MM.1S (cell line): ENCODE measurements around the gene RNF212.

ENCODE experiments used
- DNase-seq: peaks from one replicate; pipeline ENCODE4 v3.0.0-alpha.2; 2015
- H2AFZ ChIP-seq: fragments of 300-600 bp; sonication (generic); 2 replicates; pipeline ENCODE4 v1.6.0; 2016; ENCODE audit warnings: antibody characterized with exemption, low read length
- H3F3A ChIP-seq: fragments of 300-600 bp; sonication (generic); 2 replicates; pipeline ENCODE4 v1.6.1; 2016; ENCODE audit warnings: mild to moderate bottlenecking, antibody characterized with exemption, low read length, moderate library complexity, mixed read lengths; ENCODE audit not compliant: insufficient read depth
- H3K27ac ChIP-seq: fragments of 300-600 bp; sonication (generic); 2 replicates; pipeline ENCODE4 v1.5.1; 2016; ENCODE audit warnings: mild to moderate bottlenecking, low read length
- H3K27me3 ChIP-seq: fragments of 300-600 bp; sonication (generic); replicated peaks from 2 replicates; pipeline ENCODE4 v1.6.0; 2016; ENCODE audit warnings: low read length; ENCODE audit not compliant: insufficient read depth
- H3K36me3 ChIP-seq: fragments of 300-600 bp; sonication (generic); replicated peaks from 2 replicates; pipeline ENCODE4 v1.6.1; 2016; ENCODE audit warnings: mild to moderate bottlenecking, low read length, mixed read lengths; ENCODE audit not compliant: insufficient read depth
- H3K4me1 ChIP-seq: fragments of 300-600 bp; sonication (generic); 2 replicates; pipeline ENCODE4 v1.6.1; 2016; ENCODE audit warnings: low read length, mixed read lengths
- H3K4me2 ChIP-seq: fragments of 300-600 bp; sonication (generic); 2 replicates; pipeline ENCODE4 v1.6.0; 2016; ENCODE audit warnings: low read depth, low read length
- H3K4me3 ChIP-seq: fragments of 300-600 bp; sonication (generic); 2 replicates; pipeline ENCODE4 v1.5.1; 2016; ENCODE audit warnings: low read length, mixed read lengths
- H3K79me2 ChIP-seq: fragments of 300-600 bp; sonication (generic); 2 replicates; pipeline ENCODE4 v1.6.1; 2016; ENCODE audit warnings: mixed run types, low read length, mixed read lengths
- H3K9ac ChIP-seq: fragments of 300-600 bp; sonication (generic); 2 replicates; pipeline ENCODE4 v1.6.1; 2016; ENCODE audit warnings: low read length, mixed read lengths
- H3K9me2 ChIP-seq: fragments of 300-600 bp; sonication (generic); replicated peaks from 2 replicates; pipeline ENCODE4 v1.6.1; 2016; ENCODE audit warnings: mild to moderate bottlenecking, low read length, mixed read lengths; ENCODE audit not compliant: insufficient read depth
- H3K9me3 ChIP-seq: fragments of 300-600 bp; sonication (generic); replicated peaks from 2 replicates; pipeline ENCODE4 v1.6.1; 2016; ENCODE audit warnings: mild to moderate bottlenecking, low read length, mixed read lengths; ENCODE audit not compliant: insufficient read depth
- H4K20me1 ChIP-seq: fragments of 300-600 bp; sonication (generic); 2 replicates; pipeline ENCODE4 v1.6.1; 2016; ENCODE audit warnings: mild to moderate bottlenecking, low read length, moderate library complexity, mixed read lengths; ENCODE audit not compliant: insufficient read depth
- EZH2 ChIP-seq: fragments of 300-600 bp; sonication (generic); optimal IDR thresholded peaks from 2 replicates; pipeline ENCODE3; 2017; ENCODE audit warnings: low read depth, mild to moderate bottlenecking, antibody characterized with exemption, low read length, mixed read lengths
- EZH2phosphoT487 ChIP-seq: fragments of 300-600 bp; sonication (generic); IDR thresholded peaks from 2 replicates; pipeline ENCODE4 v1.6.1; 2018; ENCODE audit warnings: antibody characterized with exemption, low read length
- TF ChIP-seq, protein P1 (sequence below): fragments of 300-600 bp; sonication (generic); IDR thresholded peaks from 2 replicates; pipeline ENCODE4 v1.5.1; 2016; ENCODE audit warnings: antibody characterized with exemption, low read length, mixed read lengths

The RNF212 gene

DNA sequence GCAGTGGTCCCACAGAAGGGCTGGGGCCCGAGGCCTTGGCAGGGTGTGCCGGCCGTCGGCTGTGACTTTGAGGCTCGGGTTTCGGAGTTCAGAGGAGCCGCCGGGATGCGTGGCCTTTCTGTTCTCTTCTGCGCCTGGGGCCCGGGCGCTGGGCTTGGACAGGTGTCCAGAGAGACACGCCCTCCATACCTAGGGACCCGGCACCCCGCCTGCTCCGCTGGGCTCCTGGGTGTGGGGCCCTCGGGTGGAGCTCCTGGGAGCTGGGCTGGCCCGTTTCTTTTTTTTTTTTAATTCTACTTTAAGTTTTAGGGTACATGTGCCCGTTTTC is 90.7 kb downstream of the RNF212 start:
- H3K4me3 ChIP-seq: no peak overlapping the region
- no peak overlapping the region for H3K27ac ChIP-seq
- H4K20me1 ChIP-seq: no peaks in the 10 kb centered on the region
- TF ChIP-seq EZH2phosphoT487 (no peak), EZH2 (no peak)
- TF ChIP-seq, protein P1, sequence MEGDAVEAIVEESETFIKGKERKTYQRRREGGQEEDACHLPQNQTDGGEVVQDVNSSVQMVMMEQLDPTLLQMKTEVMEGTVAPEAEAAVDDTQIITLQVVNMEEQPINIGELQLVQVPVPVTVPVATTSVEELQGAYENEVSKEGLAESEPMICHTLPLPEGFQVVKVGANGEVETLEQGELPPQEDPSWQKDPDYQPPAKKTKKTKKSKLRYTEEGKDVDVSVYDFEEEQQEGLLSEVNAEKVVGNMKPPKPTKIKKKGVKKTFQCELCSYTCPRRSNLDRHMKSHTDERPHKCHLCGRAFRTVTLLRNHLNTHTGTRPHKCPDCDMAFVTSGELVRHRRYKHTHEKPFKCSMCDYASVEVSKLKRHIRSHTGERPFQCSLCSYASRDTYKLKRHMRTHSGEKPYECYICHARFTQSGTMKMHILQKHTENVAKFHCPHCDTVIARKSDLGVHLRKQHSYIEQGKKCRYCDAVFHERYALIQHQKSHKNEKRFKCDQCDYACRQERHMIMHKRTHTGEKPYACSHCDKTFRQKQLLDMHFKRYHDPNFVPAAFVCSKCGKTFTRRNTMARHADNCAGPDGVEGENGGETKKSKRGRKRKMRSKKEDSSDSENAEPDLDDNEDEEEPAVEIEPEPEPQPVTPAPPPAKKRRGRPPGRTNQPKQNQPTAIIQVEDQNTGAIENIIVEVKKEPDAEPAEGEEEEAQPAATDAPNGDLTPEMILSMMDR: no peak
- H3K9me2 ChIP-seq: no peaks in the 10 kb centered on the region
- DNase-seq: no peak
- no peaks in the 10 kb centered on the region for H3K4me1 ChIP-seq
- no peaks in the 10 kb centered on the region for H3K27me3 ChIP-seq
- H3F3A ChIP-seq: no peaks in the 10 kb centered on the region
- no peaks in the 10 kb centered on the region for H3K79me2 ChIP-seq
- H2AFZ ChIP-seq: no peak overlapping the region
- H3K9me3 ChIP-seq: no peaks in the 10 kb centered on the region
- no peak overlapping the region for H3K4me2 ChIP-seq
- no peaks in the 10 kb centered on the region for H3K36me3 ChIP-seq
- no peak overlapping the region for H3K9ac ChIP-seq

- no peaks in the 10 kb centered on the region for H4K20me1 ChIP-seq
- no peaks in the 10 kb centered on the region for H3K27me3 ChIP-seq
- no peaks in the 10 kb centered on the region for H3F3A ChIP-seq
- DNase-seq: no peak
- no peaks in the 10 kb centered on the region for H3K9me2 ChIP-seq
- no peaks in the 10 kb centered on the region for H3K36me3 ChIP-seq
- no peaks in the 10 kb centered on the region for H3K79me2 ChIP-seq
- no peak overlapping the region for H3K4me2 ChIP-seq
- TF ChIP-seq EZH2: no peak
- TF ChIP-seq, protein P1: no peak
- TF ChIP-seq EZH2phosphoT487: no peak
- no peak overlapping the region for H2AFZ ChIP-seq
- H3K9ac ChIP-seq: no peak overlapping the region
- H3K4me3 ChIP-seq: no peak overlapping the region
- no peaks in the 10 kb centered on the region for H3K4me1 ChIP-seq
- H3K27ac ChIP-seq: no peak overlapping the region
- H3K9me3 ChIP-seq: no peaks in the 10 kb centered on the region
These were observed 91.2 kb downstream of the RNF212 start for GRCh38 chr4:1022051-1022738.
